ENCODE results near the gene GEN1.

GEN1 gene

DNA sequence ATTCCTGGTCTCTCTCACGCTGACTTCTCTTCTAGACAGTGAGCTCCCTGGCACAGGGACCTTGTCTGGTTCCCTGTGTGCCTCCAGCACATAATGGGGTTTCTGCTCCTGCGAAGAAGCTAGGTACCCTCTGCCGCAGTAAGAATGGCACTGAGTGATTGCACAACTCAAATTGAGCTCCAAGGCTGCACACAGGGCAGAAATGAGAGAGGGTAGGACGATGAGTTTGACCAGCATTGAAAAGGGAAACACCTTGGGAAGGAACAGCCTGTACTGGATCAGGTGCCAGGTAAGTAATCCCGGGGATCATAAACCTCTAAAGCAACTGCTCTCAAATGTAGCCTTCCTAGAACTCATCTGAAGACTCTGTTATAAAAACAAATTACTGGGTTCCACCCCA, 41.4 kb downstream of the GEN1 start:
- Histone ChIP-seq H3K27ac (peak overlapping the region in 5 of 11 experiments; percentile 3 to 33 (median 22); a peak in 7 of 22 replicates), H3K27me3 (no peaks in the 10 kb centered on the region), H3K36me3 (0 out of 22 replicates have a peak, but pooled peaks cover 0 to 4% (median 0%) of the 10 kb centered on the region in 11 experiments), H3K4me1 (peaks cover 52 to 85% (median 82%) of the 10 kb centered on the region in 10 experiments), H3K9me3 (replicated peaks in 1 of 11) (no peaks in the 10 kb centered on the region), H4K20me1 (no peaks in the 10 kb centered on the region), H3K4me2 (peak overlapping the region; percentile 41 to 81 (median 59); a peak in 19 of 22 replicates), H3K4me3 (no peak overlapping the region), H3K9ac (no peak overlapping the region)
- TF ChIP-seq Cebpa-rat (IDR thresholded peaks at IDR 0.05) = peak in 3 of 11 experiments; percentile 16 to 72 (median 26); a peak in 2 of 22 replicates

DNA sequence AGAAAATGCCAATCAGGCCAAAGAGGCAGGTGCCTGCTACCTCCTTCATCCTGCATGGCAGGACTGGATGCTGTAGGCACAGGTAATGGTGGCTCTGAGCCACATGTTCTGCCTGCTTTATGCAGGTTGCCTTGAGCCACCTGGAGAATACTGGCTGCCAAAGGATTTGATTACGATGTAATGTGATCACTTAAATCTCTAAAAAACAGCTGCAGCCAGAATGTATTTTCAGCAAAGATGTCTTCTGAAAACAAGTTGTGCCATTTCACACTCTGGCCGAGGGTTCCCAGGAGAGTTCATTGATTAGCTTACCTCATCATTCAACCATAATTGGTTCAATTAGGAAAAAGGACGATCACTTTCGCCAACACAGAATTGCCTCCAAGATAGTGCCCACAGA, 44.4 kb downstream of the GEN1 start:
- Histone ChIP-seq H3K4me3 (no peak overlapping the region), H3K4me1 (peaks cover 64 to 86% (median 83%) of the 10 kb centered on the region in 10 experiments), H4K20me1 (no peaks in the 10 kb centered on the region), H3K9ac (no peak overlapping the region; a peak in 1 of 22 replicates), H3K9me3 (replicated peaks in 1 of 11) (no peaks in the 10 kb centered on the region), H3K27ac (peak overlapping the region in 7 of 11 experiments; percentile 7 to 100 (median 99); a peak in 7 of 22 replicates), H3K36me3 (0 out of 22 replicates have a peak, but pooled peaks cover 0 to 4% (median 0%) of the 10 kb centered on the region in 11 experiments), H3K4me2 (peak overlapping the region in 9 of 11 experiments; percentile 1 to 91 (median 80); a peak in 13 of 22 replicates), H3K27me3 (no peaks in the 10 kb centered on the region)
- TF ChIP-seq Cebpa-rat (IDR thresholded peaks at IDR 0.05) = no peak

DNA sequence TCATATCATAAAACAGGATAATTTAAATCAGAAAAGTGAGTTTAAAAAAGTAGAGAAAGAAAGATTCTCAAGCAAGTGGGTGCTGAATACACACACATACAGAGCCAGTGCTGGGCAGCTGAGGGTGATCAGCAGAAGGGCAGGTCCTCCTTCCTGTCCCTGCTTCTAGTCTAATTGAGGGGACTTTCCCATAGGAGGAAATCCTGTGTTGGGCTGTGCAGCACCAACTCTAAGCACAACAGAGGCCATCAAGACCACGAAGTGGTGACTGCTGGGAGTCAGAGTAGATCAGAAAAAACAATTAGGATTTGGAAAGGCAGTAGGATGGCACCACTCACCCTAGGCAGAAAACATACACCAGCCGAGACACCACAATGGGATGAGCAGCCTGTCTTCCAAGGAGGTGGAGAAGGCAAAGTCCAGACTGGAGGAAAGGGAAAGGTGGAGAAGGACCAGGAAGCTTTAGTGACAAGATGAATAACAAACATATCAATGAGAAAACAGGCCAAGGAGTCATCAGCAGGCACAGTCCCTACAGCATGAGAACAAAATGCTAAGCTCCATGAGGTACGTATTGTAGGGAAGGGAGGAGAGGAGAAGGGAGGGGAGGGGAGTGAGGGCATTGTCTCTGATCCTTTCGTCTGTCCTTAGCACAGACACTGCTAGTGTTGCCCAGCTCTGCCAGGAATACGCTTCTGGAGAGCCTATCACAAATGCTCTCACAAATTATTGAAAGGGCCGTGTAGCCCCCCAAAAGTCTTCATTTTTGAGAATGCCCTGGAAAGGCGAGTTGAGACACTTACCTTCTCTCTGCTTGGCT, 45.6 kb downstream of the GEN1 start:
- Histone ChIP-seq H3K27ac (peak overlapping the region; percentile 40 to 100 (median 99); a peak in 21 of 22 replicates), H3K9me3 (replicated peaks in 1 of 11) (no peaks in the 10 kb centered on the region), H3K4me1 (peaks cover 70 to 85% (median 81%) of the 10 kb centered on the region in 10 experiments), H3K4me2 (peak overlapping the region; percentile 52 to 91 (median 79)), H3K27me3 (no peaks in the 10 kb centered on the region), H3K36me3 (0 out of 22 replicates have a peak, but pooled peaks cover 0 to 4% (median 0%) of the 10 kb centered on the region in 11 experiments), H3K9ac (peak overlapping the region; percentile 24 to 95 (median 64); a peak in 18 of 22 replicates), H4K20me1 (no peaks in the 10 kb centered on the region), H3K4me3 (peak overlapping the region in 7 of 10 experiments; percentile 11 to 52 (median 45); a peak in 11 of 20 replicates)
- TF ChIP-seq Cebpa-rat (IDR thresholded peaks at IDR 0.05) = no peak

DNA sequence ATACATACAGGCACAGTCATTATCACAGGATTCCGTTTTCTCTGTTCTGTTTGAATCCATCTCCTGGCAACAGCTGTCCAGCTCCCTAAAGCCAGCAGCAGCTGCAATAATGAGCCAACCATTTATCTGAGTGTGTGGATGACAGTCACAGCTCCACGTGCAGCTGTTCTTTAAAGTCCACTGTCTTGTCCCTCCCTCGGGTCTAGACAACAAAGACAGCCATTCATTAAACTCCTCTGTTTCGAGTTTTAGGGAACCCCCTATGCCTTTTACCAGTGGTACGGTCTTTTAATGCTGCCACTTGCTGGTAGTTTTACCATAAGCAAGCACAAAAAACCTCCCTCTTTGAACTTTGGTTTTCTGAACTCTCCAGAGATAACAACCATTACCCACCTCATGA, 46.3 kb downstream of the GEN1 start:
- Histone ChIP-seq H3K9me3 (replicated peaks in 1 of 11) (no peaks in the 10 kb centered on the region), H3K4me2 (peak overlapping the region; percentile 52 to 91 (median 79)), H4K20me1 (no peaks in the 10 kb centered on the region), H3K27me3 (no peaks in the 10 kb centered on the region), H3K4me3 (peak overlapping the region in 6 of 10 experiments; percentile 13 to 52 (median 47); a peak in 10 of 20 replicates), H3K9ac (peak overlapping the region; percentile 24 to 95 (median 64); a peak in 16 of 22 replicates), H3K27ac (peak overlapping the region; percentile 2 to 100 (median 99); a peak in 21 of 22 replicates), H3K36me3 (0 out of 22 replicates have a peak, but pooled peaks cover 0 to 4% (median 0%) of the 10 kb centered on the region in 11 experiments), H3K4me1 (peaks cover 75 to 85% (median 81%) of the 10 kb centered on the region in 10 experiments)
- no peak for TF ChIP-seq Cebpa-rat (IDR thresholded peaks at IDR 0.05)

DNA sequence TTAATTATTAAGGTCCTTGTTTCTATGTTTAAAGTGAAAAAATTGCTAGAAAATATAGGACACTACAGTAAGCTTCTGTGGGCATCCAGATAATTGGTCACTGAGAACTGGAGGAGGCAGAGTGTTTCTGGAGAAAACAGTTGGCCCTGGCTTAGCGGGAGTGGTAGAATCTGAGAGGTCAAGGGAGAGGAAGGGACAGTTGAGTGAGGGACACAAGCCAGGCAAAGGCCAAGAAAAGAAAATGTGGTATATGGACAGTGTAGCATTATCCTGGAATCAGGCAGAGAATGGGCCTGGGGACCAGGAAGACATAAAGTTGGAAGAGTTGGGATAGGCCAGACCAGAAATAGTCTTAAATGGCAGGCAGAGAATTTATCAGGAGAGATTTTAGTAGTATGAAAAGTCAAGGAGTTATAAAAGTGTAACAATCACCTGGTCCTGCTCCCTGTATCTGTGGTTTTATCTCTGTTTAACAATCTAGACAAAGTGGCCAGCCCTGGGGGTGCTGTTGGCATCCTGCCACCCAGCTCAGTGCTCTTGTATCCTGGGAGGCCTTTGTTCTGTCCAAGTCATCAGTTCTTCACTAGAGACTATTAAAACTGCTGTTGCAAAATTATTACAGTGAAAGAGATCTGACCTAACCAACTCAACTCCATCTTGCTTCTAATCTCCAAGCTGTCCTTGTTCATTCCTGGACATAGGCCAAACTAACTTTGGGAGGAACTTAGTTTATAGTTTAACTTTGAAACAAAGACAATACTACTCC, 46.9 kb downstream of the GEN1 start:
- peak overlapping the region; percentile 2 to 100 (median 99); a peak in 21 of 22 replicates for H3K27ac ChIP-seq
- no peaks in the 10 kb centered on the region for H4K20me1 ChIP-seq
- no peaks in the 10 kb centered on the region for H3K27me3 ChIP-seq
- peak overlapping the region; percentile 52 to 91 (median 79) for H3K4me2 ChIP-seq
- H3K36me3 ChIP-seq = 0 out of 22 replicates have a peak, but pooled peaks cover 0 to 4% (median 0%) of the 10 kb centered on the region in 11 experiments
- H3K4me3 ChIP-seq = peak overlapping the region in 5 of 10 experiments; percentile 14 to 52 (median 49); a peak in 10 of 20 replicates
- peak overlapping the region in 10 of 11 experiments; percentile 24 to 95 (median 68); a peak in 15 of 22 replicates for H3K9ac ChIP-seq
- H3K9me3 ChIP-seq (replicated peaks in 1 of 11) = no peaks in the 10 kb centered on the region
- peaks cover 75 to 85% (median 81%) of the 10 kb centered on the region in 10 experiments for H3K4me1 ChIP-seq
- no peak for TF ChIP-seq Cebpa-rat (IDR thresholded peaks at IDR 0.05)

DNA sequence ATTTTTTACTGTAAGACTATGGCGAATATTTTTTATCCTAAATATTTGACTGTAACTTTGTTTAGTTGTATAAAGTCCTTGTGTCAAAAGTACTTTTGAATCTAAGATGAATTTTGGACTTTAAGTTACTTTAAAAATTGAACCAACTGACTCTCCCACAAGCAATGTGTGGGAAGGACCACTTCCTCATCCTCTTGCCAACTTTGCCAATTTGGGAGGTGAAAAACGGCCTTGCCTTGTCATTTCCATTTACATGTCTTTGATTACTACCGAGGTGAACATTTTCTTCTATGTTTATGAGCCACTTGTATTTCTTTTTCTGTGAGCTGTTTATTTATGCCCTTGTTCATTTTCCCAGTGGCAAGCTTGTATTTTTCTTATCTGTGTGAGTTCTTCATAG, 49.6 kb downstream of the GEN1 start:
- Histone ChIP-seq H3K36me3 (no peaks in the 10 kb centered on the region), H3K4me2 (peak overlapping the region; percentile 71 to 94 (median 85); a peak in 21 of 22 replicates), H3K9me3 (replicated peaks in 1 of 11) (peaks cover 0 to 12% (median 0%) of the 10 kb centered on the region in 11 experiments; a peak in 4 of 22 replicates), H3K27me3 (no peaks in the 10 kb centered on the region), H3K4me3 (peak overlapping the region in 9 of 10 experiments; percentile 12 to 45 (median 27); a peak in 9 of 20 replicates), H3K27ac (peak overlapping the region; percentile 43 to 100 (median 99); a peak in 21 of 22 replicates), H4K20me1 (no peaks in the 10 kb centered on the region), H3K9ac (peak overlapping the region in 10 of 11 experiments; percentile 72 to 95 (median 90); a peak in 21 of 22 replicates), H3K4me1 (peaks cover 81 to 99% (median 96%) of the 10 kb centered on the region in 10 experiments)
- TF ChIP-seq Cebpa-rat (IDR thresholded peaks at IDR 0.05) = no peak

DNA sequence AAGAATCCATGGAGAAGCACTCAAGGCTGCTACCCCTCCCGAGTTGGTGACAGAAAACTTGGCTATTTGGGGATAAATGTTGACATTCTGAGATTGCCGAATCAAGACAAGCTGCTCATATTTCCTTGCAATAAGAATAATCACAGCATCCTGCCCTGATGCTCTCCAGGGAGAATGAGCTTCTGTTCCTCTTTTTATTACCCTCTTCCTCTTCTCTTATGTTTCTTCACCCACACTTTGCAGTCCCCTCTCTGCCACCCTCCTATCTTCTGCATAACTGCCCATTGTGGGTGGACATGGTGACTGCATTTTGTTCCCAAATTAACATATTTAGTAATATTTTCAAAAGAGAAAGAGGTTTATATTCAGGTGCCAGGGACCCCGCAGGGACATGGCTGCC, 50.4 kb downstream of the GEN1 start:
- H3K27ac ChIP-seq = peak overlapping the region; percentile 66 to 100 (median 99)

DNA sequence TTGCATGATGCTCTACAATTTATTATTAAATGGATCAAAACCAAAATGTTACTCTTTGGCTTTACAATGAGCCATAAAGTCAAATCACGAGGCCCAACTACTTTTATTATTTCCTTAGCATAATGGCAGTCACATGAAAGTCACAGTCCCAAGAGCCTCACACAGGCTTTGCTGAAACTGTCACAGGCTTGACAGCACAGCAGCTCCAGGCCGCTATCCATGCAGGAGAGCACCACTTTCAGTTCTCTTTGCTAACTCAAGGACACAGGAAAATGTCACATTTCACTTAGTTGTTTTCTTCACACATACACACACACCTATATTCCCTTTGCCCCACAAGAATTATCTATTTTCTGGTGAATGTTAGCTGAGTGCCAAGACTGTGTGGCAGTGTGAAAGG, 51.2 kb downstream of the GEN1 start:
- Histone ChIP-seq H3K9ac (peak overlapping the region in 10 of 11 experiments; percentile 72 to 95 (median 90); a peak in 21 of 22 replicates), H3K27ac (peak overlapping the region; percentile 66 to 100 (median 99); a peak in 21 of 22 replicates), H3K27me3 (no peaks in the 10 kb centered on the region), H4K20me1 (no peaks in the 10 kb centered on the region), H3K9me3 (replicated peaks in 1 of 11) (peaks cover 0 to 16% (median 4%) of the 10 kb centered on the region in 11 experiments; a peak in 4 of 22 replicates), H3K4me3 (0 out of 20 replicates have a peak overlapping the region, but pooled peaks of 2 of the 10 experiments have one; percentile 21 to 36), H3K36me3 (no peaks in the 10 kb centered on the region), H3K4me1 (peaks cover 68 to 99% (median 96%) of the 10 kb centered on the region in 10 experiments), H3K4me2 (peak overlapping the region; percentile 77 to 94 (median 86))
- no peak for TF ChIP-seq Cebpa-rat (IDR thresholded peaks at IDR 0.05)

More for the DNA sequence above, 50.4 kb downstream of the GEN1 start:
- Histone ChIP-seq H3K4me2 (peak overlapping the region; percentile 77 to 94 (median 86)), H3K9me3 (replicated peaks in 1 of 11) (peaks cover 0 to 16% (median 0%) of the 10 kb centered on the region in 11 experiments; a peak in 4 of 22 replicates), H3K9ac (peak overlapping the region; percentile 28 to 95 (median 89); a peak in 21 of 22 replicates), H4K20me1 (no peaks in the 10 kb centered on the region), H3K4me1 (peaks cover 75 to 99% (median 96%) of the 10 kb centered on the region in 10 experiments), H3K36me3 (no peaks in the 10 kb centered on the region), H3K4me3 (peak overlapping the region in 7 of 10 experiments; percentile 19 to 45 (median 31); a peak in 11 of 20 replicates), H3K27me3 (no peaks in the 10 kb centered on the region)
- peak in 9 of 11 experiments; percentile 82 to 100 (median 97); a peak in 17 of 22 replicates for TF ChIP-seq Cebpa-rat (IDR thresholded peaks at IDR 0.05)
